A549 treated with AZD9567 at 1 μM for 4 hours (cell line): ENCODE measurements around the gene TRIM14. TPM values are rescaled to one million over a fixed set of nuclear protein-coding genes. Genes with fewer than 3 reads are reported as not detected.

Experiments
- total RNA-seq: library from RNA; stranded (reverse); fragments of 200-300 nt; extraction: Qiagen RNA extraction; gene quantifications from 5 replicates; pipeline ENCODE4 v1.2.3, GENCODE V29; 2022; ENCODE audit not compliant: insufficient read depth

The TRIM14 gene
- total RNA-seq, result 11.1 to 13.2 TPM (median 11.7 TPM) in 5 replicates

GRCh38 chr9:98118640-98119601 is at the start of gene TRIM14:
TRIM14 (minus strand) TSS chr9:98119222; CDS start chr9:98119188, 34 bp downstream.

GRCh38 chr9:98056269-98057137 is 62.5 kb downstream of the TRIM14 start, which contains the start of gene NANS:
NANS (plus strand) TSS chr9:98056732; CDS start chr9:98056809, 77 bp downstream.

Other genes starting within 250 kb of the TRIM14 start
- gene TRMO, start 196.7 kb downstream of the TRIM14 start, total RNA-seq, result 12.3 to 15.3 TPM (median 13.0 TPM) in 5 replicates
- gene HEMGN, start 181.1 kb downstream of the TRIM14 start, total RNA-seq, result not detected in 5 replicates
- gene ANP32B, start 135.9 kb downstream of the TRIM14 start, total RNA-seq, result 251 to 282 TPM (median 270 TPM) in 5 replicates
- gene NANS, start 62.5 kb downstream of the TRIM14 start, total RNA-seq, result 67.7 to 76.3 TPM (median 74.4 TPM) in 5 replicates
- gene CORO2A, start 73.4 kb upstream of the TRIM14 start, total RNA-seq, result 0.79 to 1.2 TPM (median 1.1 TPM) in 5 replicates
- gene TBC1D2, start 136.4 kb upstream of the TRIM14 start, total RNA-seq, result 6.1 to 9.9 TPM (median 9.5 TPM) in 5 replicates